Naive thymus-derived CD4-positive, alpha-beta T cell (primary cell): Measurements from ENCODE around the gene ANKHD1. TPM values are rescaled to one million over a fixed set of nuclear protein-coding genes. Genes with fewer than 3 reads are reported as not detected.
A peak's percentile ranks its signal among the peaks of the same experiment; 100 is the strongest.

Source experiments
- ATAC-seq: fragments of 150-1000 bp; cut with Tn5 transposase; 2 replicates; pipeline ENCODE4 v1.10.0; 2021; ENCODE audit warnings: mild to moderate bottlenecking, moderate library complexity
- CTCF ChIA-PET: fragments of 350-600 bp; sonication (Branson Sonifier 250); formaldehyde crosslinking; loops from one replicate; lab custom pipeline; 2021; ENCODE audit warnings: antibody characterized with exemption; lab: Charles Lee
- POLR2A ChIA-PET: fragments of 350-600 bp; sonication (Branson Sonifier 250); formaldehyde crosslinking; loops from one replicate; lab custom pipeline; 2021; ENCODE audit warnings: antibody characterized with exemption, inconsistent platforms; lab: Charles Lee
- DNase-seq, 9 donors: peaks; one replicate each; pipeline versions ENCODE4 v3.0.0 to v3.0.0-alpha.2; 2020 to 2022; ENCODE audit warnings: mixed read lengths in 1 of 9
- H3K27ac ChIP-seq: one replicate; pipeline ENCODE4 v1.7.0; 2013; ENCODE audit warnings: mild to moderate bottlenecking, low read depth, low read length, moderate library complexity
- H3K27me3 ChIP-seq, 2 donors: one replicate each; pipeline ENCODE4 v1.7.0; 2013; ENCODE audit warnings: low read length in 2 of 2, mild to moderate bottlenecking in 2 of 2, moderate library complexity in 2 of 2; ENCODE audit not compliant: control insufficient read depth in 2 of 2, insufficient read depth in 2 of 2
- H3K36me3 ChIP-seq, 3 experiments: 1 replicate in 2 of 3; 2 replicates in 1 of 3; pipeline ENCODE4 v1.7.0; 2013; ENCODE audit warnings: low read length in 3 of 3, mild to moderate bottlenecking in 3 of 3, moderate library complexity in 1 of 3; ENCODE audit not compliant: insufficient read depth in 3 of 3, control insufficient read depth in 2 of 3
- H3K4me1 ChIP-seq, 2 donors: one replicate each; pipeline ENCODE4 v1.7.0; 2013; ENCODE audit warnings: low read length in 2 of 2, mild to moderate bottlenecking in 2 of 2, moderate library complexity in 1 of 2; ENCODE audit not compliant: control insufficient read depth in 2 of 2, insufficient read depth in 2 of 2
- H3K4me3 ChIP-seq: 2 replicates; pipeline ENCODE4 v1.7.0; 2013; ENCODE audit warnings: mild to moderate bottlenecking, low read length
- H3K9me3 ChIP-seq, 3 experiments: 1 replicate in 2 of 3; 2 replicates in 1 of 3; pipeline ENCODE4 v1.7.0; 2013; ENCODE audit warnings: low read length in 3 of 3; ENCODE audit not compliant: control insufficient read depth in 2 of 3
- H3K27ac Mint-ChIP-seq, 9 donors: one replicate each; pipeline ENCODE4 v1.8.0; 2020 to 2022; ENCODE audit warnings: mixed read lengths in 9 of 9, mild to moderate bottlenecking in 8 of 9, moderate library complexity in 5 of 9, inconsistent platforms in 2 of 9
- H3K27me3 Mint-ChIP-seq, 5 donors: one replicate each; pipeline ENCODE4 v1.8.0; 2021 to 2022; ENCODE audit warnings: mixed read lengths in 5 of 5, mild to moderate bottlenecking in 1 of 5
- H3K36me3 Mint-ChIP-seq, 5 donors: one replicate each; pipeline ENCODE4 v1.8.0; 2020 to 2022; ENCODE audit warnings: mixed read lengths in 5 of 5, mild to moderate bottlenecking in 3 of 5, inconsistent platforms in 1 of 5
- H3K4me1 Mint-ChIP-seq, 7 donors: one replicate each; pipeline ENCODE4 v1.8.0; 2020 to 2022; ENCODE audit warnings: mixed read lengths in 7 of 7, mild to moderate bottlenecking in 3 of 7, inconsistent platforms in 1 of 7
- H3K4me3 Mint-ChIP-seq, 10 donors: one replicate each; pipeline ENCODE4 v1.8.0; 2020 to 2022; ENCODE audit warnings: mild to moderate bottlenecking in 10 of 10, mixed read lengths in 10 of 10, moderate library complexity in 6 of 10, inconsistent platforms in 2 of 10
- H3K9me3 Mint-ChIP-seq, 11 donors: one replicate each; pipeline ENCODE4 v1.8.0; 2020 to 2022; ENCODE audit warnings: mixed read lengths in 11 of 11, mild to moderate bottlenecking in 4 of 11, inconsistent platforms in 1 of 11, moderate library complexity in 1 of 11
- intact Hi-C, 2 donors: fragments of 100-400 bp; cut with micrococcal nuclease; formaldehyde crosslinking; loops; one replicate each; pipeline ENCODE4 v1.15.1; 2023
- polyA plus RNA-seq, 2 donors: library from polyadenylated mRNA; unstranded; fragments of 300-500 nt; fragmentation: Illumina TruSeq; gene quantifications; one replicate each; pipeline ENCODE4 v1.2.3, GENCODE V29; 2021
- total RNA-seq, 6 experiments: library from RNA in 5 of 6; stranded (reverse) in 5 of 6; gene quantifications; 1 replicate in 5 of 6; 2 replicates in 1 of 6; pipeline ENCODE4 v1.2.3 and lab custom pipeline; 2021 to 2026

Gene ANKHD1
- total and polyA plus RNA-seq, 7 experiments from 2014 or later, result 63.1 to 240 (median 203) TPM

DNA sequence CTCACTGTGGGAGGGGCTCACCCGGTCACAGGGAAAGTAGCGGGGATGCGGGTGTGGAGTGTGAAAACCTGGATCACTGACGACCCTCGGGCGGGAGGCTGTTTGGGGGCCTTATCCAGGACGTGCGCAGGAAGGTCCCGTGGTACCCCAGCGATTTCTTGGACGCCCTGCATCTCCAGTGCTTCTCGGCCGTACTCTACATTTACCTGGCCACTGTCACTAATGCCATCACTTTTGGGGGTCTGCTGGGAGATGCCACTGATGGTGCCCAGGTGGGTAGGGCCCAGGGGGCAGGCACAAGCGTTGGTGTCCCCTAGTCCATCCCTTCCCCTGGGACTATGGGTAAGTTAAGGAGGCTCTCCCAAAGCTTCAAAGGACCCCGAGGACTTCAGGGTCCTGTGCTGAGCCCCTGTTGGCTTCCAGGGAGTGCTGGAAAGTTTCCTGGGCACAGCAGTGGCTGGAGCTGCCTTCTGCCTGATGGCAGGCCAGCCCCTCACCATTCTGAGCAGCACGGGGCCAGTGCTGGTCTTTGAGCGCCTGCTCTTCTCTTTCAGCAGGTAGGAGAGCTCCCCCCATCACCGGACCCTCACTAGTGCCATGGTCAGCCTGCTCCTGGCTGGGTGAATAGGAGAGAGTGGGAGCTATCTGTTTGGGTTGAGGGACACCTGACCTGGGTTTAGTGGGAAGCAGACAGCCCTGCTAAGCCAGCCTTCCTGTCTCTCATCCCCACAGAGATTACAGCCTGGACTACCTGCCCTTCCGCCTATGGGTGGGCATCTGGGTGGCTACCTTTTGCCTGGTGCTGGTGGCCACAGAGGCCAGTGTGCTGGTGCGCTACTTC lies 37.8 kb upstream of the ANKHD1 start:
- peak overlapping the region; percentile 57 for H3K4me3 ChIP-seq
- no peak for ATAC-seq
- peaks cover 0 to 4% of the 10 kb centered on the region in 2 donors for H3K4me1 ChIP-seq
- ChIA-PET POLR2A (no interaction called here), CTCF (interaction anchor here (0.6 to 2.1 kb wide), 16 partner anchors 8 to 356 kb away, joined by 3 to 8 read pairs (median 4); no protein-coding TSS in a partner anchor)
- H3K9me3 ChIP-seq, result no peaks in the 10 kb centered on the region
- Mint-ChIP-seq H3K4me1 (peaks cover 0 to 5% (median 4%) of the 10 kb centered on the region in 7 donors), H3K9me3 (peaks cover 0 to 2% (median 0%) of the 10 kb centered on the region in 11 donors), H3K36me3 (no peaks in the 10 kb centered on the region), H3K4me3 (peak overlapping the region in 9 of 10 donors; percentile 23 to 83 (median 73)), H3K27ac (no peak overlapping the region), H3K27me3 (peaks cover 0 to under 1% (median 0%) of the 10 kb centered on the region in 5 donors)
- no peaks in the 10 kb centered on the region for H3K36me3 ChIP-seq
- intact Hi-C loops, result loop anchor here (1.0 to 10.0 kb wide), 6 partner anchors 37 to 681 kb away; partner anchors contain the start of genes ANKHD1 (in 1 of the 2) and TMCO6 (in 1 of the 2)
- DNase-seq, result no peak
- no peaks in the 10 kb centered on the region for H3K27me3 ChIP-seq
- no peak overlapping the region for H3K27ac ChIP-seq

DNA sequence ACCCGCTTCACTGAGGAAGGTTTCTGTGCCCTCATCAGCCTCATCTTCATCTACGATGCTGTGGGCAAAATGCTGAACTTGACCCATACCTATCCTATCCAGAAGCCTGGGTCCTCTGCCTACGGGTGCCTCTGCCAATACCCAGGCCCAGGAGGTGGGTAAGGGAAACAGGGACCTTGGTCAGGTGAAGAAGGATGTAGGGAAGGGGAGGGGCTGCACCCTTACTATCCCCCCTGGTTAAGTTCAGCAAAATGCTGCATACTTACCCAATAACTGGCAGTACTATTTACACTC lies 37.2 kb upstream of the ANKHD1 start:
- no peak overlapping the region for H3K27ac ChIP-seq
- H3K36me3 ChIP-seq, result no peaks in the 10 kb centered on the region
- H3K4me3 ChIP-seq, result no peak overlapping the region
- no peaks in the 10 kb centered on the region for H3K27me3 Mint-ChIP-seq
- ChIA-PET POLR2A (interaction anchor here (0.8 kb wide), 1 partner anchor 76 kb away, joined by 5 read pairs; no protein-coding TSS in a partner anchor), CTCF (interaction anchor here (0.6 to 2.1 kb wide), 8 partner anchors 8 to 271 kb away, joined by 3 to 8 read pairs (median 4); no protein-coding TSS in a partner anchor)
- intact Hi-C loops, result loop anchor here in 1 of 2 donors (10.0 kb wide), 1 partner anchor 680 kb away; no protein-coding TSS in a partner anchor
- peaks cover 0 to 5% (median 4%) of the 10 kb centered on the region in 7 donors for H3K4me1 Mint-ChIP-seq
- no peaks in the 10 kb centered on the region for H3K36me3 Mint-ChIP-seq
- DNase-seq, result no peak
- H3K4me1 ChIP-seq, result peaks cover 0 to 4% of the 10 kb centered on the region in 2 donors
- H3K27me3 ChIP-seq, result no peaks in the 10 kb centered on the region
- no peak overlapping the region for H3K27ac Mint-ChIP-seq
- peaks cover 0 to 4% (median 0%) of the 10 kb centered on the region in 11 donors for H3K9me3 Mint-ChIP-seq
- peak overlapping the region in 2 of 10 donors; percentile 11 to 23 for H3K4me3 Mint-ChIP-seq
- no peak for ATAC-seq
- no peaks in the 10 kb centered on the region for H3K9me3 ChIP-seq

DNA sequence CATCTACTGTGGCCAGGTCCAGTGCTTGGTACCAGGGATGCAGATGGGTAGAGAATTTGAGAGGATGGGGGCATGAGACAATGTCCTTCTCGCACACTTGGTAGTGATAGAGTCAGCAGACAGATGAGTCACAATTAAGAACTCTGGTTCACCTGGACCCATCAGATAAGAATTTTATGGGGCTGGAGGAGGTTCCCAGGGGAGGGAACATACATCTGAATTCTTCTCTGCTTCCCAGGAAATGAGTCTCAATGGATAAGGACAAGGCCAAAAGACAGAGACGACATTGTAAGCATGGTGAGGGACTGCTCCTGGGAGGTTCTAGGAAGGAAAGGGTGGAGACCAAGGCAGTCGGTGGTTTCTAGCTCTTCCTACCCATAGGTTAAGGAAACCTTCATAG lies 36.4 kb upstream of the ANKHD1 start:
- Mint-ChIP-seq H3K36me3 (no peaks in the 10 kb centered on the region), H3K4me1 (peaks cover 0 to 5% (median 4%) of the 10 kb centered on the region in 7 donors), H3K27ac (no peak overlapping the region), H3K27me3 (no peaks in the 10 kb centered on the region), H3K9me3 (peaks cover 0 to 4% (median 0%) of the 10 kb centered on the region in 11 donors), H3K4me3 (no peak overlapping the region)
- Histone ChIP-seq H3K27me3 (no peaks in the 10 kb centered on the region), H3K36me3 (no peaks in the 10 kb centered on the region), H3K27ac (no peak overlapping the region), H3K4me3 (no peak overlapping the region), H3K4me1 (peaks cover 0 to 4% of the 10 kb centered on the region in 2 donors), H3K9me3 (no peaks in the 10 kb centered on the region)
- intact Hi-C loops, result loop anchor here in 1 of 2 donors (10.0 kb wide), 1 partner anchor 680 kb away; no protein-coding TSS in a partner anchor
- DNase-seq (no peak), ATAC-seq (no peak)
- POLR2A ChIA-PET, result interaction anchor here (0.8 kb wide), 1 partner anchor 75 kb away, joined by 5 read pairs; no protein-coding TSS in a partner anchor
- CTCF ChIA-PET, result interaction anchor here (1.5 kb wide), 1 partner anchor 268 kb away, joined by 4 read pairs; the partner anchor contains the start of gene CD14

DNA sequence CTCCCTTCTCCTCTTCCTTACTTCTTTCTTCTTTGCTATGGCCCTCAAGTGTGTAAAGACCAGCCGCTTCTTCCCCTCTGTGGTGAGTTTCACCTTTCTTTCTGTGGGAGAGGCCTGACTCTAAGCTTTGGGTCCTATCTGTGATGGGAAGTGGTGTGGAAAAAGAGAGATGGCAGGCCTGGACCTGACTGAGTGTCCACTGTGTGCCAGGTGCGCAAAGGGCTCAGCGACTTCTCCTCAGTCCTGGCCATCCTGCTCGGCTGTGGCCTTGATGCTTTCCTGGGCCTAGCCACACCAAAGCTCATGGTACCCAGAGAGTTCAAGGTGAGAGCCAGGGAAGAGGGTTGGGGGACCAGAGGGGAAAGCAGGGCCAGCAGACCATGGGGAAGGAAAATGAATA lies 35.7 kb upstream of the ANKHD1 start:
- peaks cover 0 to 5% (median 4%) of the 10 kb centered on the region in 7 donors for H3K4me1 Mint-ChIP-seq
- no peaks in the 10 kb centered on the region for H3K36me3 Mint-ChIP-seq
- no peaks in the 10 kb centered on the region for H3K27me3 Mint-ChIP-seq
- Histone ChIP-seq H3K36me3 (no peaks in the 10 kb centered on the region), H3K4me3 (no peak overlapping the region), H3K4me1 (peaks cover 0 to 4% of the 10 kb centered on the region in 2 donors), H3K27me3 (no peaks in the 10 kb centered on the region), H3K27ac (no peak overlapping the region), H3K9me3 (no peaks in the 10 kb centered on the region)
- ChIA-PET POLR2A (no interaction called here), CTCF (interaction anchor here (1.0 to 1.5 kb wide), 2 partner anchors 14 to 267 kb away, joined by 4 read pairs; partner anchors contain the start of gene CD14)
- DNase-seq (no peak), ATAC-seq (no peak)
- no peak overlapping the region for H3K27ac Mint-ChIP-seq
- intact Hi-C loops, result loop anchor here in 1 of 2 donors (10.0 kb wide), 1 partner anchor 679 kb away; no protein-coding TSS in a partner anchor
- H3K9me3 Mint-ChIP-seq, result peaks cover 0 to 4% (median 0%) of the 10 kb centered on the region in 11 donors
- H3K4me3 Mint-ChIP-seq, result no peak overlapping the region

DNA sequence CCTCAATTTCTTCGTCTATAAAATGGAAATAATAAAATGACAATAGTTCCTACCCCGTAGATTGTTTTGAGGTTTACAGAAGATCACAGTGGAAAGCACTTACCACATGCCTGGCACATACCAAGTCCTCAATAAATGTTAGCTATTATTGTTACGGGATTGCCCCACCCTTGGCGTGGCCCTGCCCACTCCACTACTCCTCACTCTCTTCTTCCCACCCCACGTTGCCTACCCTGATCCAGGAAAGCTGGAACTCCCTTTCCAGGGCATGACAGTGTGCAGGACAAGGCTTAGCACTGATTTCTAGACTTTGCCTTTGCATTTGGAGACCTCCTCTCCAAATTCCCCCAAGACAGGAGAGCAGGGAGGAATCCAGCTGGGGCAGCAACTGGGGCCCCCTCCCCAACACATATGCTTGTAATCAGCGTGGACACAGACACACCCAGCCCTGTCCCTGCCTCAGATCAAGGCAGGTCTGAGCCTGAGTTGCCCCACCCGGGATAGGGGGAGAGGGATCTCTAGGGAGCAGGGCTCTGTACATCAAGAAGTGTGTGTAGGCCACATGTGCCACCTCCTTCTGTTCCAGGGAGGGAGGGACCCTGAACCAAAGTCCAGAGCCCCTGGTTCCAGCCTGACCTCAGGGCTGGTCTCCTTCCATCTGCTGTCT lies 34.9 kb upstream of the ANKHD1 start:
- DNase-seq (no peak), ATAC-seq (no peak)
- ChIA-PET CTCF (interaction anchor here (1.0 to 1.5 kb wide), 2 partner anchors 15 to 266 kb away, joined by 4 read pairs; partner anchors contain the start of gene CD14), POLR2A (no interaction called here)
- no peaks in the 10 kb centered on the region for H3K36me3 Mint-ChIP-seq
- no peak overlapping the region for H3K4me3 ChIP-seq
- intact Hi-C loops, result loop anchor here in 1 of 2 donors (10.0 kb wide), 1 partner anchor 678 kb away; no protein-coding TSS in a partner anchor
- no peak overlapping the region for H3K27ac Mint-ChIP-seq
- no peaks in the 10 kb centered on the region for H3K9me3 ChIP-seq
- H3K4me1 Mint-ChIP-seq, result peaks cover 0 to 5% (median 4%) of the 10 kb centered on the region in 7 donors
- no peaks in the 10 kb centered on the region for H3K36me3 ChIP-seq
- H3K27me3 Mint-ChIP-seq, result no peaks in the 10 kb centered on the region
- H3K27ac ChIP-seq, result no peak overlapping the region
- peaks cover 0 to 4% of the 10 kb centered on the region in 2 donors for H3K4me1 ChIP-seq
- no peak overlapping the region for H3K4me3 Mint-ChIP-seq
- H3K27me3 ChIP-seq, result no peaks in the 10 kb centered on the region
- peaks cover 0 to 4% (median 0%) of the 10 kb centered on the region in 11 donors for H3K9me3 Mint-ChIP-seq
